Astrocyte of the cerebellum (primary cell): Measurements from ENCODE around the gene SMOC2.

ENCODE experiments used
- DNase-seq: peaks from one replicate; pipeline ENCODE4 v3.0.0-alpha.2; 2011; ENCODE audit warnings: low read depth
- H3K4me3 ChIP-seq: 2 replicates; pipeline ENCODE4 v1.5.1; 2011; ENCODE audit warnings: mild to moderate bottlenecking, low read depth, low read length, moderate library complexity
- CTCF ChIP-seq: IDR thresholded peaks from 2 replicates; pipeline ENCODE4 v1.5.1; 2012; ENCODE audit warnings: low read length, low read depth, moderate library complexity, mild to moderate bottlenecking; ENCODE audit errors: missing control alignments
- in situ Hi-C: cut with HindIII; loops from 2 replicates; pipeline ENCODE4 v1.10.0; 2017; ENCODE audit warnings: low sequenced_read_pairs

SMOC2 gene

GRCh38 chr6:168577496-168577895 is 136.5 kb downstream of the SMOC2 start:
- TF ChIP-seq CTCF: no peak
- in situ Hi-C loops: loop anchor here (5.0 kb wide), 1 partner anchor 65 kb away; no protein-coding TSS in a partner anchor
- H3K4me3 ChIP-seq: no peak overlapping the region
- no peak for DNase-seq

- no peak overlapping the region for H3K4me3 ChIP-seq
- no peak for TF ChIP-seq CTCF
- DNase-seq: no peak
- in situ Hi-C loops: loop anchor here (5.0 kb wide), 1 partner anchor 66 kb away; no protein-coding TSS in a partner anchor
These were observed 137.1 kb downstream of the SMOC2 start for GRCh38 chr6:168578036-168578435.

- DNase-seq: no peak
- no peak for TF ChIP-seq CTCF
- H3K4me3 ChIP-seq: no peak overlapping the region
- in situ Hi-C loops: no loop called here
These were observed 140.3 kb downstream of the SMOC2 start for GRCh38 chr6:168581236-168581635.

GRCh38 chr6:168581706-168582105 is 140.7 kb downstream of the SMOC2 start:
- in situ Hi-C loops: no loop called here
- TF ChIP-seq CTCF: no peak
- no peak overlapping the region for H3K4me3 ChIP-seq
- no peak for DNase-seq

GRCh38 chr6:168582571-168582981 is 141.6 kb downstream of the SMOC2 start:
- H3K4me3 ChIP-seq: no peak overlapping the region
- in situ Hi-C loops: no loop called here

GRCh38 chr6:168583126-168583525 is 142.1 kb downstream of the SMOC2 start:
- in situ Hi-C loops: no loop called here
- no peak for DNase-seq
- no peak overlapping the region for H3K4me3 ChIP-seq
- TF ChIP-seq CTCF: no peak

More at GRCh38 chr6:168582571-168582981, 141.6 kb downstream of the SMOC2 start:
- no peak for DNase-seq
- no peak for TF ChIP-seq CTCF

GRCh38 chr6:168583821-168584220 is 142.8 kb downstream of the SMOC2 start:
- in situ Hi-C loops: no loop called here

More at GRCh38 chr6:168583821-168584220, 142.8 kb downstream of the SMOC2 start:
- DNase-seq: no peak
- TF ChIP-seq CTCF: no peak
- no peak overlapping the region for H3K4me3 ChIP-seq
